ENCODE results near the gene ZNF532.

ZNF532 gene

GRCh38 chr18:58856881-58857280 is 7.8 kb upstream of the ZNF532 start:
- no peaks in the 10 kb centered on the region for H4K20me1 ChIP-seq (ENCODE audit: insufficient read depth, low read length)
- H3K4me1 ChIP-seq (ENCODE audit: low read length) = peaks cover 9% of the 10 kb centered on the region
- no peaks in the 10 kb centered on the region for H3K36me3 ChIP-seq (replicated peaks; ENCODE audit: low read depth, low read length)
- no peaks in the 10 kb centered on the region for H3K9me3 ChIP-seq (ENCODE audit: insufficient read depth, low read length)
- TF ChIP-seq EZH2phosphoT487 (IDR thresholded peaks at IDR 0.05; ENCODE audit: low read depth) (no peak), CTCF (IDR thresholded peaks at IDR 0.05; ENCODE audit: low read depth, low read length) (no peak)
- peaks cover 4% of the 10 kb centered on the region for H3K79me2 ChIP-seq (ENCODE audit: low read length)
- peaks cover 12% of the 10 kb centered on the region for H3K27me3 ChIP-seq (ENCODE audit: low read depth, low read length)
- H2AFZ ChIP-seq (ENCODE audit: low read depth, low read length) = no peak overlapping the region
- H3K4me2 ChIP-seq (ENCODE audit: low read length) = no peak overlapping the region
- H3K4me3 ChIP-seq (ENCODE audit: low read length) = no peak overlapping the region
- H3K27ac ChIP-seq (ENCODE audit: low read length) = no peak overlapping the region
- no peak overlapping the region for H3K9ac ChIP-seq (ENCODE audit: low read length)

DNA sequence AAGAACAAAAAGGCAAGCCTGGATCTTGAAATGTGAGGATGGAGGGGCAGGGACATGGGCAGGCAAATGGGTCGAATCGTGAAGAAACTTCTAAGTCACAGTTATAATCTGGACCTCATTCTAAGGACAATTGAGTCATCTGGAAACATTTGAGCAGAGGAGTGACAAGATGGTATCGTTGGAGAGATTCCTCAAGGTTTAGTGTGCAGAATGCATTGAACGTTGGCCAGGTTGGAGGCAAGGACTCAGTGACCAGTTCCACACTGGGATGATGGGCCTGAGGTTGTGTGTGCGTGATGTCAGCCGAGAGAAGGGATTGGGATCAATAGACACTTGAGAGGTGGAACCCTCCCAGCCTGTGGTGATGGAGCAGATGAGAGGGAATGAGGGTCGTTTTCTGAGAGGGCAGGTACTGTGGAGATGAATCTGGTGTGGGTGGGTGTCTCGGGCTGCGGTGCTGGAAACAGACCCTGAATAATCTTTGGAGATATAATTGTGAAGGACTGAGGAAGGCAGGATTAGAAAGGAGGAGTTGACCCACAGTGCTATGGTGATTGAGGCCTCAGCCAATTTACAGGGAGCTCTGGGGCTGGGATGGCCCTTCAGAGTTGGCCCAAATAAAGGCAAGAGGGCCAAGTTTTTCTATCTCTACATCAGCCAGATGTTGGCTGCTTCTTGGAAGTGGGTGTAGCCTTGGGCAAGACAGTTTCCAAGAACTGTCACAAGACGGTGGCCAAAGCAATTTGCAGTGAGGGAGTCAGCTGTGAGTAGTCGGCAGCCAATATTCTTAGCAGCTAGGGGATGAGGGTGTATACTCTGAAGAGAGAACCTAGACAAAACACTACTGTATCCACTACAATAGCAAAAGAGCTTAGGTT is 5.8 kb upstream of the ZNF532 start:
- no peak overlapping the region for H3K9ac ChIP-seq (ENCODE audit: low read length)
- H3K9me3 ChIP-seq (ENCODE audit: insufficient read depth, low read length) = no peaks in the 10 kb centered on the region
- TF ChIP-seq EZH2phosphoT487 (IDR thresholded peaks at IDR 0.05; ENCODE audit: low read depth) (no peak), CTCF (IDR thresholded peaks at IDR 0.05; ENCODE audit: low read depth, low read length) (no peak)
- no peak overlapping the region for H3K27ac ChIP-seq (ENCODE audit: low read length)
- no peak overlapping the region for H3K4me3 ChIP-seq (ENCODE audit: low read length)
- H3K36me3 ChIP-seq (replicated peaks; ENCODE audit: low read depth, low read length) = no peaks in the 10 kb centered on the region
- peaks cover 24% of the 10 kb centered on the region for H3K4me1 ChIP-seq (ENCODE audit: low read length)
- H2AFZ ChIP-seq (ENCODE audit: low read depth, low read length) = no peak overlapping the region
- no peak overlapping the region for H3K4me2 ChIP-seq (ENCODE audit: low read length)
- no peaks in the 10 kb centered on the region for H4K20me1 ChIP-seq (ENCODE audit: insufficient read depth, low read length)
- H3K27me3 ChIP-seq (ENCODE audit: low read depth, low read length) = no peaks in the 10 kb centered on the region
- peaks cover 21% of the 10 kb centered on the region for H3K79me2 ChIP-seq (ENCODE audit: low read length)

GRCh38 chr18:58859907-58860306 is 4.8 kb upstream of the ZNF532 start:
- no peaks in the 10 kb centered on the region for H3K27me3 ChIP-seq (ENCODE audit: low read depth, low read length)
- H3K4me3 ChIP-seq (ENCODE audit: low read length) = no peak overlapping the region
- no peaks in the 10 kb centered on the region for H4K20me1 ChIP-seq (ENCODE audit: insufficient read depth, low read length)
- peaks cover 31% of the 10 kb centered on the region for H3K79me2 ChIP-seq (ENCODE audit: low read length)
- no peak overlapping the region for H2AFZ ChIP-seq (ENCODE audit: low read depth, low read length)
- no peak overlapping the region for H3K9ac ChIP-seq (ENCODE audit: low read length)
- no peak overlapping the region for H3K27ac ChIP-seq (ENCODE audit: low read length)
- H3K36me3 ChIP-seq (replicated peaks; ENCODE audit: low read depth, low read length) = peaks cover 2% of the 10 kb centered on the region
- peaks cover 33% of the 10 kb centered on the region for H3K4me1 ChIP-seq (ENCODE audit: low read length)
- TF ChIP-seq CTCF (IDR thresholded peaks at IDR 0.05; ENCODE audit: low read depth, low read length) (no peak), EZH2phosphoT487 (IDR thresholded peaks at IDR 0.05; ENCODE audit: low read depth) (no peak)
- H3K4me2 ChIP-seq (ENCODE audit: low read length) = no peak overlapping the region
- H3K9me3 ChIP-seq (ENCODE audit: insufficient read depth, low read length) = no peaks in the 10 kb centered on the region

GRCh38 chr18:58860747-58861231 is 3.9 kb upstream of the ZNF532 start:
- H3K27ac ChIP-seq (ENCODE audit: low read length) = no peak overlapping the region
- H3K9ac ChIP-seq (ENCODE audit: low read length) = no peak overlapping the region
- H2AFZ ChIP-seq (ENCODE audit: low read depth, low read length) = no peak overlapping the region
- no peak for TF ChIP-seq CTCF (IDR thresholded peaks at IDR 0.05; ENCODE audit: low read depth, low read length)
- H3K79me2 ChIP-seq (ENCODE audit: low read length) = peaks cover 40% of the 10 kb centered on the region
- peaks cover 37% of the 10 kb centered on the region for H3K4me1 ChIP-seq (ENCODE audit: low read length)
- no peak overlapping the region for H3K4me2 ChIP-seq (ENCODE audit: low read length)
- H3K27me3 ChIP-seq (ENCODE audit: low read depth, low read length) = no peaks in the 10 kb centered on the region
- no peak overlapping the region for H3K4me3 ChIP-seq (ENCODE audit: low read length)
- no peaks in the 10 kb centered on the region for H3K9me3 ChIP-seq (ENCODE audit: insufficient read depth, low read length)
- peaks cover 11% of the 10 kb centered on the region for H3K36me3 ChIP-seq (replicated peaks; ENCODE audit: low read depth, low read length)
- no peaks in the 10 kb centered on the region for H4K20me1 ChIP-seq (ENCODE audit: insufficient read depth, low read length)

All from OCI-LY3 (cell line).